GM21526 (cell line): Measurements from ENCODE around the gene MGMT.

Experiments used
- ATAC-seq: cut with Tn5 transposase; IDR thresholded peaks from one replicate; pipeline ENCODE4 v1.9.1; 2021; ENCODE audit warnings: moderate library complexity; ENCODE audit not compliant: unreplicated experiment, low FRiP score

The MGMT gene

GRCh38 chr10:129702605-129703004, 235.6 kb downstream of the MGMT start:
- ATAC-seq: no peak

GRCh38 chr10:129703287-129704137, 236.5 kb downstream of the MGMT start:
- no peak for ATAC-seq

- ATAC-seq: no peak
Measured at GRCh38 chr10:129704225-129704624, 237.2 kb downstream of the MGMT start.

DNA sequence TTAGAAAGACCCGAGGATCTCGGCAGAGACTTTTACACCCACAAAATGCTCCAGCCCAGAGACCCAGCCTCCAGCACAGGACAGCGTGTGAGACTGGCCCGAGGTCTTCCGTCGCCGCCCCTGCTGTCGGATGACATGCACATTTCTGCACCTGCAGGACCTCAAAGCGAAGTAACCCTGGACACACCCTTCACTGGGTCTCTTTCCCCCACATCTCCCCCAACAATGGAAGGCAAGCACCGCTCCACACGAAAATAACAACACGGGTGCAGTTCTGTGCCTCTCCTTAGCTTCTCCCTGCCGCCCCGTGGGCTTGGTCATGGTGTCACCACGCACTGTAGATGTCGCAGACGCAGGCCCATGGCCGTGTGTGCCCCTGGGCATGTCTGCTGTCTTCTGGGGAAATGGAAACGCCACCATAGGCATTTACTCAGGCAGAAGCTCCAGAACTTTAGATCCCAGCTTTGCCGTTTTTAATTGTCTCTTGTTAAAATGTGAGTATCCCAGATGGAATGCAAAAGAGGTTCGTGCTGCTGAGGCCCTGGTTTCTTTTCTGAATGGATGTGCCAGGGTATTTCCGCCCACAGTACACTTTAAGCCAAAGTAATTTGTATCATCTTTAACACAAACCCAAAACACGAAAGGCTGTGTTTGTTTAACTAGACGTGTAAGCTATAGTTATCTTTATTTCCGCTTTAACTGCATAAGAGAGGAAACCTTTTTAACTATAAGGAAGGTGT, 237.9 kb downstream of the MGMT start:
- ATAC-seq: no peak

DNA sequence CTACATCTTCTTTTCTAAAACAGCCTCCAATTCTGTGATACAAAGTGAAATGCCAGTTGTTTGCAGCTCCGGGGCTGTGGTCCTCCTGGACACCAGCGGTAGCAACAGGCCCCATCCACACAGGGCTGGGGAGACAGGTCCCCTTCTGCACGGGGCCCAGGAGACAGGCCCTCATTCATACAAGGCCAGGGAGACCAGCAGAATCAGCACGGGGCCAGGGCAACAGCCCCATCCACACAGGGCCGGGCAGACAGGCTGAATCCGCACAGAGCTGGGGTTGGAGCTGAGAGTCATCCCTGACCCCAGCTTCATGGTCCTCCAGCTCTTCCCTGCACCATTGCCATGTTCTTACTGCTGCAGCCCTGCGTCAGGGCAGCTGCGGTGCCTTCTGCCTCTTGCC, 238.6 kb downstream of the MGMT start:
- no peak for ATAC-seq

GRCh38 chr10:129706081-129706480, 239.0 kb downstream of the MGMT start:
- ATAC-seq: no peak

GRCh38 chr10:129706523-129706922, 239.5 kb downstream of the MGMT start:
- no peak for ATAC-seq

DNA sequence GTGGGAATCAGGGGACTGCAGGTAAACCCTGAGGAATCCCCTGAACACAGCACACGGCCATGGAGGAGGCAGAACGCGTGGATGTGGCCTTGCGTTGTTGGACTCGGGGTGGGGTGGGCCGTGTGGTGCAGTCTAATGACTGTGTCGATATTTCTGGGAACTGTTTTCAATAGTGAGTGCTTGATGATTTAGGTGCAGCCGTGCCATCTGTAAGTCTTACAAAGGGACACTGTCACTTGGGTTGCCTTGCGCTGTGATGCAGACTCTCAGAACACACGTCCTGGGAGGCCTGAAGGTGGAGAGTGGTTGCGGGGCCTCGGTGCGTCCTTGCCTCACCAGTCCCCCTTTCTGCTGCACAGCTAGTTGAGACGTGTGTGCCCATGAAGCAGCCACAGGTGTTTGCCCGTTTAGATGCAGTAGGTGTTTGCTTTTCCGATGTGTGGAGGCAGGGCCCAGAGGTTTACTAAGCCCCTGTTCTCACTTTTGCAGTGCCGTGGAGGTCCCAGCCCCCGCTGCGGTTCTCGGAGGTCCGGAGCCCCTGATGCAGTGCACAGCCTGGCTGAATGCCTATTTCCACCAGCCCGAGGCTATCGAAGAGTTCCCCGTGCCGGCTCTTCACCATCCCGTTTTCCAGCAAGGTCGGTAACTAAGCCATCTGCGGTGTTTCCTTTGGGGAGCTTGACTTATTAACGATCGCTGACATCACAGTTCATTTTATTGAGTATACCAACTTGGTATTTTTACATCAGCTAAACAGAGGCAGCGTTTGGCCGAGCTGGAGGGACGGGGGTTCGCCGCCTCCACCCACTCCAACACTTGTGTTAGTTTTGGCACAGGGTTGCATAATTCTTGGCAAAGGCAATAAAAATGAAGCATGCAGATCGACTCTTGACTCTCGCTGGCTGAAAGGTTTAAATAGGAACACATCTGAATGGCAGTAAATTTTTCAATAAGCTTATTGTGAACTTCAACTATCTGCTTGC, 240.7 kb downstream of the MGMT start:
- ATAC-seq: no peak

DNA sequence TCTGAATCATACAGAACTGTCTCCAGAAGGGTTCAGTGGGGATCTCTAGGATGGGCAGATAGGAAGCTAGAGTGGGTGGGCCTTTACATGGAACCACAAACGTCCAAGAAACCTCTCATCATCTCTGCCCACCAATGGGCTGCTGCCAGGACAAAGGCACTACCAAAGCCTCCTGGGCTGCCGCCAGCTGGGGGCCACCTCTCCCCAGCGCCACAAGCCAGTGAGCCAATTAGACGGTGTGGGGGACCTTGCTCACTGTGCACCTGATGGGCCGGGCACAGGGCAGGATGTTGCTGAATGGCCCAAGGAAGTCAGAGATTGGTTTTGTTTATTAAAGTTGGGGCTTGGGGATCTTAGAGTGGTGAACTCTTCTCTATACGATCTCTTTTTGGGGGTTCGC, 242.1 kb downstream of the MGMT start:
- ATAC-seq: no peak

DNA sequence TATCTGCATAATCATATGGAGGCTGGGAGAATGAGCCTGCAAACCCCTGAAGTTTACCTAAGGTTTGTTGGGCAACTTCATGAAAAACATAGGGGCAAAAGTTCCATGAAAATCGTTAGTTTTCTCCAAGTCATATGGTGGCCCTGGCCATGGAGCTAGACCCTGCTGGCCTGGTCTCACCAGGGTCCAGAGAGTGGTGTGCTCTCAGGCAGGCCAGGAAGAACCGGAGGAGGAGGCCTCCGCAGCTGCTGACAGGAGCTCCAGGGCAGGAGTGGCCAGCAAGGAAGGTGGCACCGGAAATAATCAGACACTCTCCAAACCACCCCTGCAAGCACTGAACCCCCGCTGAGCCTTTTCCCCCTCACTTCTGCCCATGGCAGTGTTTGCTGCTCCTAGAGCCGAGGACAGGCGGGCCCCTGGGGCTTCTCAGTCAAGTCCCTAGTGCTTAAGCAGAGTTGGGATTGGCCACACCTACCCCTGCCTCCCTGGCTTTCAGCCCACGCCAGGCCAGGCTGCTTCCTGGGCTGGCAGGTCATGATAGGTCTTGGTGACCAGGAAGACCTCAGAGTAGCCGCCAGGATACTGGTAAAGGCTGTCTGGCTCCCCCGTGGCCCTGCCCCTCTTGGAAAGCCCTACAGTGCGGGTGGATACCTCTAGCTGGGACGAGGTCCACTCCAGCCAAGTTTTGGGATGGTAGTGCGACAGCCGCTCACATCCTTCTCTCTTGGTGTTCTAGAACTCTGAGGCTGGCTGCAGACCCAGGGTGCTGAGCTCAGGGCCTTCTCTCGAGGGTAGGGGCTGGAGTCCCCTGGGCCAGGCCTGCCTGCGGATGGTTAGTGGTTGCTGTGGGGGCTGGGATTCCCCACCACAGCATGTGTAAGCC, 242.8 kb downstream of the MGMT start:
- ATAC-seq: no peak

DNA sequence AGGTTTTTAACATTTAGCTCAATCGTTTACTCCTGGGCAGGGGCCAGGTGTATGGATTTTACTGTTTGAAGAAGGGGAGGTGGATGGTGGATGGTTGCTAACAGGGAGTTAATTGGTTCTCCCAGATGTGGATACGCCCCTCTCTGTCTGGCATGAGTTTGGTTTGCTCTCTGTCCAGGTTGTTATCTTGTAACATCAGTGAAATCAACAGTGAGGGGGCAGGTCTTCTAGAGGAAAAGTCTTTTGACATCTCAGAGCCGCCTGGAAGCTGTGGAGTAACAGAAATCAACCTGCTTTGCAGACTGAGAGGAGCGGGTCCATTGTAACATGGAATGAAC, 243.4 kb downstream of the MGMT start:
- ATAC-seq: no peak

- no peak for ATAC-seq
Measured at GRCh38 chr10:129711291-129711690, 244.2 kb downstream of the MGMT start.

DNA sequence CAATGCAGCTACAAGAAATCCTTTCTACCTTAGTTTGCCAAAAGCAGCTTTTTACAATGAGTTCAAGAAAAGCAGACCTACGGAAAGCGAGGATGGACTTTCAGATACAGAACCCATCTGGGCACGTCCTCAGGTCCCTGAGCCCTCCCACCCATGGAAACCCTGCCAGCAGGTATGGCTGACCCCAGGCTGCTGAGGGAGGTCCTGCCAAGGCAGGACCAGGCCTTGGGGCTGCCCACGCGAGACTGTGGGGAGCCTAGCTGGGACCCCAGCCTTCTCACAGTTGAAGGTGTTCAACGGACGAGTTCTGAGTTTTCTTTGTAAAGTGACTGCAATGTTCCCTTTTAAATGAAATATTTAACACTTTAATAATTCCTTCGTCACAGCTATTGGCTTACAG, 245.0 kb downstream of the MGMT start:
- no peak for ATAC-seq

GRCh38 chr10:129713659-129714265, 246.7 kb downstream of the MGMT start:
- no peak for ATAC-seq

DNA sequence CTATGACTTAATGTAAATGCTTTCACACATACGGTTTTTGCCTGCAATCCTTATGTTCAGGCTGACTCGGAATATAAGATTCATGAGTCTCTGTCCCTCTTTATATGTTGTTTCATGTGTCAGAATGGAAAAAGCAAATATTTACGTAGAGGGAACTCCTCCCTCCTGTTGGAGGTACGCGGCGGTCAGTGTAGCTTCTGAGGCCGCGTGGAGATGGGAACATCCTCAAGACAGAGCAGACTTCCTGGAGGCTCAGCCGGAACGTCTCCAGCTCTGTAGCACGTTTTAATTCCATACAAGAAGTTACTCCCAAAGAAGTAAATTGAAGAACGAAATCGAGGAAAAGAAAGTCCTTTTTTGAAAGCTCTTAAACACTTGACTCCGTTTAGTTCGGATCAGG, 248.8 kb downstream of the MGMT start:
- ATAC-seq: no peak

- no peak for ATAC-seq
Measured at GRCh38 chr10:129716211-129716681, 249.2 kb downstream of the MGMT start.

DNA sequence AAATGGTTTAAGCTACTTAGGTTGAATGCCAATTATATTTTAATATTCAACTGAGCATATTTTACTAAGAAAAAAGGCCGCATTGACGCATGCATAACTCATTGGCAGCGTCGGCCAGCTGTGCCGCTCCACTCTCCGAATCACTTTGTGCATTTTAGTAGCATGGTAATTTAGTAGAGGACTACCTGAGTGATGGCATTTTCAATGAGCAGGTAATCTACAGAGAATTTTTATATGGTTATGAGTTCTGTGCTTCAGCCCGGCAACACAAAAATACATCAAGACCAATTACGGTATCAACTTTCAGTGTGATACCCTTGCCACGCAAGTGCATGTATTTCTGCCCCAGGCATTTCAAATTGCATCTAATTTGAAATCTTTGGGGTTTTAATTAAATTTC, 249.8 kb downstream of the MGMT start:
- ATAC-seq: no peak

GRCh38 chr10:129717816-129718547, 250.9 kb downstream of the MGMT start:
- no peak for ATAC-seq
